ENCODE measurements around the gene ZSCAN22. TPM values are rescaled to one million over a fixed set of nuclear protein-coding genes. Genes with fewer than 3 reads are reported as not detected.
A peak's percentile ranks its signal among the peaks of the same experiment; 100 is the strongest.
"Not testable (repeated sequence)": the region's sequence is repeated elsewhere in the genome, so short reads cannot be mapped to it uniquely, and the experiment has no call there.

Gene ZSCAN22
- total RNA-seq, 4 donors from 2014 or later = 2.5 to 4.6 (median 4.0) TPM

- peaks cover 0 to 37% (median 0%) of the 10 kb centered on the region in 3 donors for H3K36me3 ChIP-seq
- TF ChIP-seq, protein P1, sequence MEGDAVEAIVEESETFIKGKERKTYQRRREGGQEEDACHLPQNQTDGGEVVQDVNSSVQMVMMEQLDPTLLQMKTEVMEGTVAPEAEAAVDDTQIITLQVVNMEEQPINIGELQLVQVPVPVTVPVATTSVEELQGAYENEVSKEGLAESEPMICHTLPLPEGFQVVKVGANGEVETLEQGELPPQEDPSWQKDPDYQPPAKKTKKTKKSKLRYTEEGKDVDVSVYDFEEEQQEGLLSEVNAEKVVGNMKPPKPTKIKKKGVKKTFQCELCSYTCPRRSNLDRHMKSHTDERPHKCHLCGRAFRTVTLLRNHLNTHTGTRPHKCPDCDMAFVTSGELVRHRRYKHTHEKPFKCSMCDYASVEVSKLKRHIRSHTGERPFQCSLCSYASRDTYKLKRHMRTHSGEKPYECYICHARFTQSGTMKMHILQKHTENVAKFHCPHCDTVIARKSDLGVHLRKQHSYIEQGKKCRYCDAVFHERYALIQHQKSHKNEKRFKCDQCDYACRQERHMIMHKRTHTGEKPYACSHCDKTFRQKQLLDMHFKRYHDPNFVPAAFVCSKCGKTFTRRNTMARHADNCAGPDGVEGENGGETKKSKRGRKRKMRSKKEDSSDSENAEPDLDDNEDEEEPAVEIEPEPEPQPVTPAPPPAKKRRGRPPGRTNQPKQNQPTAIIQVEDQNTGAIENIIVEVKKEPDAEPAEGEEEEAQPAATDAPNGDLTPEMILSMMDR (IDR thresholded peaks at IDR 0.05) = no peak
- no peak for TF ChIP-seq POLR2A (IDR thresholded peaks at IDR 0.05)
- H3K4me1 ChIP-seq = peaks cover 0 to 12% (median 2%) of the 10 kb centered on the region in 4 donors
- peak; percentile 17 to 49 (median 47) for DNase-seq
- no peaks in the 10 kb centered on the region for H3K27me3 ChIP-seq
- H3K27ac ChIP-seq = peak overlapping the region; percentile 87 to 96 (median 88)
- peak overlapping the region; percentile 69 to 90 (median 78) for H3K4me3 ChIP-seq
- H3K9me3 ChIP-seq = no peaks in the 10 kb centered on the region
Observed at GRCh38 chr19:58305932-58306323, 20.9 kb upstream of the ZSCAN22 start.

DNA sequence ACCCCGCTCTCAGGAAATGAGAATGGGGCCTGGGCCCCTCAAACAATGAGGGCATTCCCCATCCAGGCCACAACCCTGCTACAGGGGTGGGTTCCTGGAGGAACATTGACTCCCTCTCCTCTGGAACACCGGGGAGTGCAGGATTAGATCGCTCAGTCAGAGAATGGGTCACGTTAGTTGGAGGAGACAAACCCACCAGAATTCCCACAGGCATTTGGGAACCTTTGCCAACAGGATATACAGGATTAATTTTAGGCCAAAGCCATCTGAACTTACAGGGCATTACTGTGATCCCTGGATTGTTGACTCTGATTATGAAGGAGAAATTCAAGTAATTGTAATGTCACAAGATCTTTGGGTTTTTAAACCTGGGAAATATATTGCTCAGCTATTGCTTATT, 19.1 kb upstream of the ZSCAN22 start:
- Histone ChIP-seq H3K36me3 (peaks cover 0 to 53% (median 4%) of the 10 kb centered on the region in 3 donors), H3K4me3 (no peak overlapping the region), H3K27me3 (no peaks in the 10 kb centered on the region), H3K9me3 (no peaks in the 10 kb centered on the region), H3K27ac (no peak overlapping the region), H3K4me1 (peaks cover 0 to 12% (median 2%) of the 10 kb centered on the region in 4 donors)
- no peak for DNase-seq
- TF ChIP-seq, protein P1 (IDR thresholded peaks at IDR 0.05) = no peak
- no peak for TF ChIP-seq POLR2A (IDR thresholded peaks at IDR 0.05)

DNA sequence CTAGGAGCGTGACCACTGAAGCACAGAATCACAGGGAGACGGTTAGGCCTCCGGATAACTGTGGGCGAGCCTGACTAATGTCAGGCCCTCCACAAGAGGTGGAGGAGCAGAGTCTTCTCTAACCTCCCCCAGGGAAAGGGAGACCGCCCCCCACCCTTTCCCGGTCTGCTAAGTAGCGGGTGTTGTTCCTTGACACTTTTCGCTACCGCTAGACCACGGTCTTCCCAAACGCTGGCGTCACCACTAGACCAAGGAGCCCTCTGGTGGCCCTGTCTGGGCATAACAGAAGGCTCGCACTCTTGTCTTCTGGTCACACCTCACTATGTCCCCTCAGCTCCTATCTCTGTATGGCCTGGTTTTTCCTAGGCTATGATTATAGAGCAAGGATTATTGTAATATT, 16.1 kb upstream of the ZSCAN22 start:
- H3K4me3 ChIP-seq, H3K27me3 ChIP-seq, H3K9me3 ChIP-seq, H3K27ac ChIP-seq: not testable (repeated sequence)
- DNase-seq = peak in 1 of 3 donors; percentile 49
- Histone ChIP-seq H3K36me3 (peaks cover 0 to 77% (median 4%) of the 10 kb centered on the region in 3 donors), H3K4me1 (peaks cover 0 to 12% (median 2%) of the 10 kb centered on the region in 4 donors)
- TF ChIP-seq, protein P1 (IDR thresholded peaks at IDR 0.05) = peak in 2 of 6 experiments; percentile 28 to 31

DNA sequence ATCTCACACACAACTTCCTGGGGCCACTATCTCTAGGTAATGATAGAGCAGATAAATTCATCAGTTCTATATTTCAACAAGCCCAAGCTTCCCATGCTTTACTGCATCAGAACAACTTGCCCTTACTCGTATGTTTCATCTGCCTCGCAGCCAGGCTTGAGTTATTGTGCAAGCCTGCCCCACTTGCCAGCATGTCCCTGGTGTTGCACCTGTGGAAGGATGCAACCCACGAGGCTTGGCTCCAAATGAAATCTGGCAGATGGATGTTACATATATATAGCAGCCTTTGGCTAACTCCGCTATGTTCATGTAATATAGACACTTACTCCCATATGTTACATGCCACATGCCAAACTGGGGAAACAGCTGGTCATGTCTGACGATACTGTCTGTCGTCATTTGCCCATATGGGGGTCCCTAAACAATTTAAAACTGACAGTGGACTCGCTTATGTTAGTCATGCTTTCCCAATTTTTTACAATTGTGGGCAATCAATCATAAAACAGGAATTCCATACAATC, 15.4 kb upstream of the ZSCAN22 start:
- H3K9me3 ChIP-seq = no peaks in the 10 kb centered on the region
- no peak for TF ChIP-seq POLR2A (IDR thresholded peaks at IDR 0.05)
- TF ChIP-seq, protein P1 (IDR thresholded peaks at IDR 0.05) = no peak
- DNase-seq = no peak
- H3K36me3 ChIP-seq = peaks cover 0 to 79% (median 4%) of the 10 kb centered on the region in 3 donors
- H3K27me3 ChIP-seq = no peaks in the 10 kb centered on the region
- H3K4me3 ChIP-seq = no peak overlapping the region
- peaks cover 0 to 5% (median 0%) of the 10 kb centered on the region in 4 donors for H3K4me1 ChIP-seq
- no peak overlapping the region for H3K27ac ChIP-seq

DNA sequence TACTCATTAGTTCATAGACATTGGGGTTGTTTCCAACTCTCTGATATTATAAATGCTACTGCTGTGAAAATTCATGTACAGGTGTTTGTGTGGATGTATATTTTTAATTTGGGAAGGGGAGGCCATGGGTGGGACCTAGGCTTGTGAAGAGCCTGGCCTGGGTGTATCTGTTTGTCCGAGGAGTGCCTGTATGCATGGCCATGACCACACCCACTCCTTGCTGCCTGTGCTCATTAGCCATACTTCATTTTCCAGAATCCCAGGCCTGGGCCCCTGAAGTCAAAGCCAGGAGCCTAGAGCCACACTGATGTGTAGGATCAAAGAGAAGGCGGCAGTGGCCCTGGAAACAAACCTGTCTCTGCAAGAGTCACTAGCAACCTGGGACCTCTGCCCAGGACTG, 11.2 kb upstream of the ZSCAN22 start:
- no peak for TF ChIP-seq POLR2A (IDR thresholded peaks at IDR 0.05)
- TF ChIP-seq, protein P1 (IDR thresholded peaks at IDR 0.05) = no peak
- Histone ChIP-seq H3K36me3 (peaks cover 0 to 42% (median 4%) of the 10 kb centered on the region in 3 donors), H3K9me3 (no peaks in the 10 kb centered on the region)

More for the DNA sequence above, 11.2 kb upstream of the ZSCAN22 start:
- Histone ChIP-seq H3K27ac (no peak overlapping the region), H3K4me1 (no peaks in the 10 kb centered on the region), H3K27me3 (no peaks in the 10 kb centered on the region), H3K4me3 (no peak overlapping the region)
- peak in 1 of 3 donors; percentile 26 for DNase-seq

Data from Peyer's patch (tissue), 4 donors.